ENCODE measurements around the gene LAD1.

GRCh38 chr1:201424146-201424545 lies 25.0 kb upstream of the LAD1 start:
- no peak for TF ChIP-seq TAF1 (IDR thresholded peaks at IDR 0.05; ENCODE audit: control insufficient read depth, extremely low read depth, insufficient read depth, low read length, severe bottlenecking)
- TF ChIP-seq YBX1 (IDR thresholded peaks at IDR 0.05), result no peak
- TF ChIP-seq MNT (conservative IDR thresholded peaks at IDR 0.05), result no peak
- no peak for TF ChIP-seq TARDBP (IDR thresholded peaks at IDR 0.05)
- TF ChIP-seq RAD21 (CRISPR knock-in tag; conservative IDR thresholded peaks at IDR 0.05 in 1 of 2, IDR thresholded peaks at IDR 0.05 in 1 of 2), result no peak
- TF ChIP-seq MTA3 (IDR thresholded peaks at IDR 0.05; ENCODE audit: borderline replicate concordance), result no peak
- TF ChIP-seq GABPA (tag; conservative IDR thresholded peaks at IDR 0.05; ENCODE audit: low read depth), result no peak
- no peak for TF ChIP-seq JUN (IDR thresholded peaks at IDR 0.05; ENCODE audit: borderline replicate concordance, low read depth, low read length)
- no peak for TF ChIP-seq JUN (CRISPR knock-in tag; IDR thresholded peaks at IDR 0.05; ENCODE audit: borderline replicate concordance)

Data from K562 (cell line).